Measurements from ENCODE around the gene SYNGR1. TPM values are rescaled to one million over a fixed set of nuclear protein-coding genes. Genes with fewer than 3 reads are reported as not detected.
"Not testable (repeated sequence)": the region's sequence is repeated elsewhere in the genome, so short reads cannot be mapped to it uniquely, and the experiment has no call there.

The SYNGR1 gene
- polyA plus RNA-seq, 3 donors, result 18.0 to 54.9 (median 39.6) TPM

GRCh38 chr22:39409516-39410029 is 59.8 kb downstream of the SYNGR1 start:
- TF ChIP-seq CTCF (IDR thresholded peaks at IDR 0.05), result no peak
- Histone ChIP-seq H3K27ac (ENCODE audit: low read depth in 1 of 2, low read length in 2 of 2) (peak overlapping the region; percentile 66 to 80), H3K9ac (ENCODE audit: insufficient read depth, low read length, poor library complexity, severe bottlenecking) (no peak overlapping the region), H3K4me3 (replicated peaks in 1 of 3; ENCODE audit: low read depth in 2 of 3, low read length in 3 of 3) (peak overlapping the region in 1 of 3 experiments; percentile 46), H3K79me2 (ENCODE audit: insufficient read depth, low read length) (peaks cover 84% of the 10 kb centered on the region), H3K4me1 (ENCODE audit: control insufficient read depth in 1 of 2, insufficient read depth in 2 of 2, low read length in 2 of 2) (peaks cover 67 to 75% of the 10 kb centered on the region in 2 donors), H3K9me3 (replicated peaks in 1 of 2; ENCODE audit: control insufficient read depth in 1 of 2, insufficient read depth in 1 of 2, low read length in 2 of 2) (no peaks in the 10 kb centered on the region), H4K20me1 (ENCODE audit: insufficient read depth, low read length) (peaks cover 9% of the 10 kb centered on the region), H2AFZ (ENCODE audit: insufficient read depth, low read depth, low read length, poor library complexity, severe bottlenecking) (no peak overlapping the region), H3K36me3 (replicated peaks in 1 of 2; ENCODE audit: control insufficient read depth in 1 of 2, insufficient read depth in 2 of 2, low read length in 2 of 2) (peaks cover 8 to 17% of the 10 kb centered on the region in 2 donors), H3K4me2 (replicated peaks; ENCODE audit: extremely low read depth, low read length, poor library complexity, severe bottlenecking) (peak overlapping the region; percentile 61), H3K27me3 (ENCODE audit: control insufficient read depth in 2 of 2, insufficient read depth in 2 of 2, low read length in 2 of 2) (no peaks in the 10 kb centered on the region)
- H3K4me1 Mint-ChIP-seq, result peaks cover 79% of the 10 kb centered on the region
- intact Hi-C loops (cut with micrococcal nuclease), result loop anchor here (10.0 kb wide), 1 partner anchor 115 kb away; the partner anchor contains the start of gene ATF4 (in 2 of the 2)
- no peaks in the 10 kb centered on the region for H3K27me3 Mint-ChIP-seq (ENCODE audit: low read depth in 3 of 3)
- DNase-seq, result no peak
- 98% methylated on average over 4 of the region's 11 CpGs for WGBS (ENCODE audit: insufficient coverage)
- H3K4me3 Mint-ChIP-seq, result peak overlapping the region in 1 of 2 donors; percentile 74
- no peaks in the 10 kb centered on the region for H3K9me3 Mint-ChIP-seq
- peak overlapping the region; percentile 91 to 98 (median 95) for H3K27ac Mint-ChIP-seq
- peaks cover 17 to 19% of the 10 kb centered on the region in 2 donors for H3K36me3 Mint-ChIP-seq

- Mint-ChIP-seq H3K4me1 (peaks cover 82% of the 10 kb centered on the region), H3K4me3 (peak overlapping the region; percentile 57 to 74), H3K9me3 (no peaks in the 10 kb centered on the region), H3K36me3 (peaks cover 17 to 19% of the 10 kb centered on the region in 2 donors), H3K27me3 (ENCODE audit: low read depth in 3 of 3) (no peaks in the 10 kb centered on the region), H3K27ac (peak overlapping the region; percentile 91 to 98 (median 95))
- Histone ChIP-seq H2AFZ (ENCODE audit: insufficient read depth, low read depth, low read length, poor library complexity, severe bottlenecking) (no peak overlapping the region), H3K27ac (ENCODE audit: low read depth in 1 of 2, low read length in 2 of 2) (peak overlapping the region; percentile 66 to 80), H3K4me2 (replicated peaks; ENCODE audit: extremely low read depth, low read length, poor library complexity, severe bottlenecking) (peak overlapping the region; percentile 61), H3K4me3 (replicated peaks in 1 of 3; ENCODE audit: low read depth in 2 of 3, low read length in 3 of 3) (peak overlapping the region in 1 of 3 experiments; percentile 46), H3K36me3 (replicated peaks in 1 of 2; ENCODE audit: control insufficient read depth in 1 of 2, insufficient read depth in 2 of 2, low read length in 2 of 2) (peaks cover 8 to 16% of the 10 kb centered on the region in 2 donors), H3K27me3 (ENCODE audit: control insufficient read depth in 2 of 2, insufficient read depth in 2 of 2, low read length in 2 of 2) (no peaks in the 10 kb centered on the region), H4K20me1 (ENCODE audit: insufficient read depth, low read length) (peaks cover 10% of the 10 kb centered on the region), H3K79me2 (ENCODE audit: insufficient read depth, low read length) (peaks cover 84% of the 10 kb centered on the region), H3K4me1 (ENCODE audit: control insufficient read depth in 1 of 2, insufficient read depth in 2 of 2, low read length in 2 of 2) (peaks cover 71 to 81% of the 10 kb centered on the region in 2 donors), H3K9ac (ENCODE audit: insufficient read depth, low read length, poor library complexity, severe bottlenecking) (no peak overlapping the region), H3K9me3 (replicated peaks in 1 of 2; ENCODE audit: control insufficient read depth in 1 of 2, insufficient read depth in 1 of 2, low read length in 2 of 2) (no peaks in the 10 kb centered on the region)
- peak; percentile 40 to 59 (median 51) for DNase-seq
- intact Hi-C loops (cut with micrococcal nuclease), result no loop called here
- no peak for TF ChIP-seq CTCF (IDR thresholded peaks at IDR 0.05)
- no CpG with 5 or more reads among the region's 4 CpGs for WGBS (ENCODE audit: insufficient coverage)
Measured at GRCh38 chr22:39410264-39410663, 60.5 kb downstream of the SYNGR1 start.

- peaks cover 73% of the 10 kb centered on the region for H3K79me2 ChIP-seq (ENCODE audit: insufficient read depth, low read length)
- H2AFZ ChIP-seq (ENCODE audit: insufficient read depth, low read depth, low read length, poor library complexity, severe bottlenecking); H3K9ac ChIP-seq (ENCODE audit: insufficient read depth, low read length, poor library complexity, severe bottlenecking); H4K20me1 ChIP-seq (ENCODE audit: insufficient read depth, low read length); intact Hi-C loops (cut with micrococcal nuclease); H3K9me3 Mint-ChIP-seq; DNase-seq; H3K27me3 ChIP-seq (ENCODE audit: control insufficient read depth in 2 of 2, insufficient read depth in 2 of 2, low read length in 2 of 2); H3K9me3 ChIP-seq (replicated peaks in 1 of 2; ENCODE audit: control insufficient read depth in 1 of 2, insufficient read depth in 1 of 2, low read length in 2 of 2); H3K27me3 Mint-ChIP-seq (ENCODE audit: low read depth in 3 of 3): not testable (repeated sequence)
- peaks cover 18 to 22% of the 10 kb centered on the region in 2 donors for H3K36me3 ChIP-seq (replicated peaks in 1 of 2; ENCODE audit: control insufficient read depth in 1 of 2, insufficient read depth in 2 of 2, low read length in 2 of 2)
- H3K4me2 ChIP-seq (replicated peaks; ENCODE audit: extremely low read depth, low read length, poor library complexity, severe bottlenecking), result peak overlapping the region; percentile 68
- peak overlapping the region in 1 of 3 experiments; percentile 59 for H3K4me3 ChIP-seq (replicated peaks in 1 of 3; ENCODE audit: low read depth in 2 of 3, low read length in 3 of 3)
- peak overlapping the region; percentile 68 to 80 for H3K27ac ChIP-seq (ENCODE audit: low read depth in 1 of 2, low read length in 2 of 2)
- H3K4me1 ChIP-seq (ENCODE audit: control insufficient read depth in 1 of 2, insufficient read depth in 2 of 2, low read length in 2 of 2), result peaks cover 71 to 81% of the 10 kb centered on the region in 2 donors
- Mint-ChIP-seq H3K4me1 (peaks cover 78% of the 10 kb centered on the region), H3K36me3 (peaks cover 21 to 24% of the 10 kb centered on the region in 2 donors), H3K27ac (peak overlapping the region; percentile 88 to 95 (median 95)), H3K4me3 (peak overlapping the region in 1 of 2 donors; percentile 81)
- 50% methylated on average over 10 of the region's 11 CpGs for WGBS (ENCODE audit: insufficient coverage)
Measured at GRCh38 chr22:39411828-39412365, 62.1 kb downstream of the SYNGR1 start.

Measured in CD14-positive monocyte (primary cell).